Muscle layer of duodenum (tissue), 2 donors: Measurements from ENCODE around the gene SVIL.
A peak's percentile ranks its signal among the peaks of the same experiment; 100 is the strongest.
"Not testable (repeated sequence)": the region's sequence is repeated elsewhere in the genome, so short reads cannot be mapped to it uniquely, and the experiment has no call there.

Experiments used
- H3K27ac ChIP-seq: one replicate; pipeline ENCODE4 v1.7.0; 2013; ENCODE audit warnings: mild to moderate bottlenecking, low read length
- H3K27me3 ChIP-seq: one replicate; pipeline ENCODE4 v1.7.0; 2013; ENCODE audit warnings: low read depth, mild to moderate bottlenecking, control low read depth, low read length
- H3K36me3 ChIP-seq, 2 donors: one replicate each; pipeline ENCODE4 v1.7.0; 2013; ENCODE audit warnings: low read length in 2 of 2, control low read depth in 1 of 2, mild to moderate bottlenecking in 1 of 2; ENCODE audit not compliant: insufficient read depth in 2 of 2, control insufficient read depth in 1 of 2
- H3K4me1 ChIP-seq, 2 donors: one replicate each; pipeline ENCODE4 v1.7.0; 2013; ENCODE audit warnings: low read length in 2 of 2, mild to moderate bottlenecking in 2 of 2, control low read depth in 1 of 2, moderate library complexity in 1 of 2; ENCODE audit not compliant: insufficient read depth in 2 of 2, control insufficient read depth in 1 of 2
- H3K4me3 ChIP-seq, 2 donors: one replicate each; pipeline ENCODE4 v1.7.0; 2013; ENCODE audit warnings: low read length in 2 of 2, low read depth in 1 of 2, mild to moderate bottlenecking in 1 of 2
- H3K9me3 ChIP-seq, 2 donors: one replicate each; pipeline ENCODE4 v1.7.0; 2013; ENCODE audit warnings: low read length in 2 of 2, control low read depth in 1 of 2, mild to moderate bottlenecking in 1 of 2; ENCODE audit not compliant: control insufficient read depth in 1 of 2
- donor health status: healthy.

SVIL gene

GRCh38 chr10:29596356-29596755 lies 38.4 kb downstream of the SVIL start:
- Histone ChIP-seq H3K27ac (no peak overlapping the region), H3K4me1 (peaks cover 4 to 53% of the 10 kb centered on the region in 2 donors), H3K9me3 (no peaks in the 10 kb centered on the region), H3K4me3 (no peak overlapping the region), H3K27me3 (no peaks in the 10 kb centered on the region), H3K36me3 (peaks cover 0 to 4% of the 10 kb centered on the region in 2 donors)

- Histone ChIP-seq H3K27me3 (no peaks in the 10 kb centered on the region), H3K36me3 (peaks cover 0 to 4% of the 10 kb centered on the region in 2 donors), H3K27ac (no peak overlapping the region), H3K4me1 (peaks cover 6 to 54% of the 10 kb centered on the region in 2 donors), H3K4me3 (no peak overlapping the region), H3K9me3 (no peaks in the 10 kb centered on the region)
These were observed 39.0 kb downstream of the SVIL start for GRCh38 chr10:29595636-29596225.

- Histone ChIP-seq H3K27ac (no peak overlapping the region), H3K4me1 (peaks cover 12 to 60% of the 10 kb centered on the region in 2 donors), H3K27me3 (no peaks in the 10 kb centered on the region), H3K4me3 (no peak overlapping the region), H3K36me3 (peaks cover 0 to 4% of the 10 kb centered on the region in 2 donors), H3K9me3 (no peaks in the 10 kb centered on the region)
These were observed 39.6 kb downstream of the SVIL start for GRCh38 chr10:29595146-29595545.

GRCh38 chr10:29591651-29591968 lies 43.2 kb downstream of the SVIL start:
- H3K27me3 ChIP-seq = no peaks in the 10 kb centered on the region
- H3K9me3 ChIP-seq = no peaks in the 10 kb centered on the region
- H3K27ac ChIP-seq = no peak overlapping the region
- H3K4me3 ChIP-seq = no peak overlapping the region
- peaks cover 9 to 58% of the 10 kb centered on the region in 2 donors for H3K4me1 ChIP-seq
- H3K36me3 ChIP-seq = peaks cover 0 to 4% of the 10 kb centered on the region in 2 donors

GRCh38 chr10:29590915-29591650 lies 43.7 kb downstream of the SVIL start:
- Histone ChIP-seq H3K4me1 (peaks cover 9 to 63% of the 10 kb centered on the region in 2 donors), H3K27me3 (no peaks in the 10 kb centered on the region), H3K36me3 (peaks cover 0 to 4% of the 10 kb centered on the region in 2 donors), H3K27ac (no peak overlapping the region), H3K4me3 (no peak overlapping the region), H3K9me3 (no peaks in the 10 kb centered on the region)

- Histone ChIP-seq H3K27ac (peak overlapping the region; percentile 49), H3K4me1 (peaks cover 9 to 74% of the 10 kb centered on the region in 2 donors), H3K9me3 (no peaks in the 10 kb centered on the region), H3K27me3 (no peaks in the 10 kb centered on the region), H3K4me3 (no peak overlapping the region), H3K36me3 (no peaks in the 10 kb centered on the region)
These were observed 45.9 kb downstream of the SVIL start for GRCh38 chr10:29588629-29589421.

- not testable (repeated sequence) for H3K36me3 ChIP-seq, H3K27me3 ChIP-seq, H3K4me3 ChIP-seq, H3K9me3 ChIP-seq
- Histone ChIP-seq H3K27ac (peak overlapping the region; percentile 49), H3K4me1 (peaks cover 9 to 69% of the 10 kb centered on the region in 2 donors)
These were observed 46.8 kb downstream of the SVIL start for GRCh38 chr10:29587750-29588628.

- not testable (repeated sequence) for H3K27ac ChIP-seq, H3K27me3 ChIP-seq, H3K4me3 ChIP-seq, H3K36me3 ChIP-seq, H3K9me3 ChIP-seq
- peaks cover 9 to 64% of the 10 kb centered on the region in 2 donors for H3K4me1 ChIP-seq
These were observed 47.5 kb downstream of the SVIL start for GRCh38 chr10:29587102-29587749.

- no peak overlapping the region for H3K27ac ChIP-seq
- H3K4me3 ChIP-seq = no peak overlapping the region
- peaks cover 9 to 58% of the 10 kb centered on the region in 2 donors for H3K4me1 ChIP-seq
These were observed 48.3 kb downstream of the SVIL start for GRCh38 chr10:29586509-29586908.

GRCh38 chr10:29585488-29585976 lies 49.2 kb downstream of the SVIL start:
- H3K36me3 ChIP-seq = no peaks in the 10 kb centered on the region
- no peak overlapping the region for H3K4me3 ChIP-seq
- H3K27me3 ChIP-seq = no peaks in the 10 kb centered on the region
- no peaks in the 10 kb centered on the region for H3K9me3 ChIP-seq
- no peak overlapping the region for H3K27ac ChIP-seq
- peaks cover 4 to 48% of the 10 kb centered on the region in 2 donors for H3K4me1 ChIP-seq

More at GRCh38 chr10:29586509-29586908, 48.3 kb downstream of the SVIL start:
- Histone ChIP-seq H3K27me3 (no peaks in the 10 kb centered on the region), H3K9me3 (no peaks in the 10 kb centered on the region), H3K36me3 (no peaks in the 10 kb centered on the region)
